ENCODE results near the gene CCDC158.

The CCDC158 gene

GRCh38 chr4:76339364-76339763, 81.6 kb downstream of the CCDC158 start:
- Histone ChIP-seq H3K4me3 (ENCODE audit: low read depth, low read length) (no peak overlapping the region), H3K79me2 (no peaks in the 10 kb centered on the region), H3K9ac (no peak overlapping the region), H3K4me1 (no peaks in the 10 kb centered on the region), H3K27ac (no peak overlapping the region), H3K36me3 (ENCODE audit: control insufficient read depth, insufficient read depth, low read length) (no peaks in the 10 kb centered on the region), H3K27me3 (ENCODE audit: control insufficient read depth, insufficient read depth, low read length) (no peaks in the 10 kb centered on the region), H2AFZ (no peak overlapping the region), H3K9me3 (ENCODE audit: control insufficient read depth, low read length) (no peaks in the 10 kb centered on the region), H3K4me2 (ENCODE audit: low read length) (no peak overlapping the region)
- no peak for TF ChIP-seq CTCF (IDR thresholded peaks at IDR 0.05)

- Histone ChIP-seq H3K4me3 (ENCODE audit: low read depth, low read length) (no peak overlapping the region), H3K27ac (no peak overlapping the region), H3K27me3 (ENCODE audit: control insufficient read depth, insufficient read depth, low read length) (no peaks in the 10 kb centered on the region), H2AFZ (no peak overlapping the region), H3K79me2 (no peaks in the 10 kb centered on the region), H3K4me2 (ENCODE audit: low read length) (no peak overlapping the region), H3K36me3 (ENCODE audit: control insufficient read depth, insufficient read depth, low read length) (no peaks in the 10 kb centered on the region), H3K9ac (no peak overlapping the region), H3K4me1 (no peaks in the 10 kb centered on the region), H3K9me3 (ENCODE audit: control insufficient read depth, low read length) (no peaks in the 10 kb centered on the region)
- no peak for TF ChIP-seq CTCF (IDR thresholded peaks at IDR 0.05)
Observed at GRCh38 chr4:76334885-76335284, 86.1 kb downstream of the CCDC158 start.

- no peak overlapping the region for H3K4me3 ChIP-seq (ENCODE audit: low read depth, low read length)
- no peaks in the 10 kb centered on the region for H3K9me3 ChIP-seq (ENCODE audit: control insufficient read depth, low read length)
- TF ChIP-seq CTCF (IDR thresholded peaks at IDR 0.05) = no peak
- no peak overlapping the region for H2AFZ ChIP-seq
- H3K36me3 ChIP-seq (ENCODE audit: control insufficient read depth, insufficient read depth, low read length) = no peaks in the 10 kb centered on the region
- no peak overlapping the region for H3K4me2 ChIP-seq (ENCODE audit: low read length)
- H3K79me2 ChIP-seq = no peaks in the 10 kb centered on the region
- no peaks in the 10 kb centered on the region for H3K27me3 ChIP-seq (ENCODE audit: control insufficient read depth, insufficient read depth, low read length)
- no peaks in the 10 kb centered on the region for H3K4me1 ChIP-seq
- H3K9ac ChIP-seq = no peak overlapping the region
- H3K27ac ChIP-seq = no peak overlapping the region
Observed at GRCh38 chr4:76326515-76326914, 94.4 kb downstream of the CCDC158 start.

- no peaks in the 10 kb centered on the region for H3K27me3 ChIP-seq (ENCODE audit: control insufficient read depth, insufficient read depth, low read length)
- H3K4me3 ChIP-seq (ENCODE audit: low read depth, low read length) = no peak overlapping the region
- H3K4me2 ChIP-seq (ENCODE audit: low read length) = no peak overlapping the region
- H3K4me1 ChIP-seq = no peaks in the 10 kb centered on the region
- no peak overlapping the region for H3K9ac ChIP-seq
- H3K79me2 ChIP-seq = no peaks in the 10 kb centered on the region
- H3K36me3 ChIP-seq (ENCODE audit: control insufficient read depth, insufficient read depth, low read length) = no peaks in the 10 kb centered on the region
- H2AFZ ChIP-seq = no peak overlapping the region
- H3K27ac ChIP-seq = no peak overlapping the region
- TF ChIP-seq CTCF (IDR thresholded peaks at IDR 0.05) = no peak
- H3K9me3 ChIP-seq (ENCODE audit: control insufficient read depth, low read length) = no peaks in the 10 kb centered on the region
Observed at GRCh38 chr4:76325072-76325471, 95.9 kb downstream of the CCDC158 start.

- Histone ChIP-seq H3K4me3 (ENCODE audit: low read depth, low read length) (no peak overlapping the region), H3K79me2 (no peaks in the 10 kb centered on the region), H2AFZ (no peak overlapping the region), H3K27ac (no peak overlapping the region), H3K9ac (no peak overlapping the region), H3K4me2 (ENCODE audit: low read length) (no peak overlapping the region), H3K9me3 (ENCODE audit: control insufficient read depth, low read length) (no peaks in the 10 kb centered on the region), H3K4me1 (no peaks in the 10 kb centered on the region), H3K27me3 (ENCODE audit: control insufficient read depth, insufficient read depth, low read length) (no peaks in the 10 kb centered on the region), H3K36me3 (ENCODE audit: control insufficient read depth, insufficient read depth, low read length) (no peaks in the 10 kb centered on the region)
- no peak for TF ChIP-seq CTCF (IDR thresholded peaks at IDR 0.05)
Observed at GRCh38 chr4:76322236-76322635, 98.7 kb downstream of the CCDC158 start.

All from parathyroid adenoma (tissue), 2 donors.